H9 (cell line): Measurements from ENCODE around the gene PKD2L2. TPM values are rescaled to one million over a fixed set of nuclear protein-coding genes. Genes with fewer than 3 reads are reported as not detected.

ENCODE experiments used
- DNase-seq: peaks from one replicate; pipeline ENCODE4 v3.0.0-alpha.2; 2017
- H2AFZ ChIP-seq: one replicate; pipeline ENCODE4 v1.6.1; 2013; ENCODE audit warnings: mild to moderate bottlenecking, low read length, control low read depth, moderate library complexity
- H2AK5ac ChIP-seq: 2 replicates; pipeline ENCODE4 v1.6.1; 2013; ENCODE audit warnings: low read length, control low read depth, mixed read lengths; ENCODE audit not compliant: insufficient read length
- H2BK120ac ChIP-seq: one replicate; pipeline ENCODE4 v1.6.1; 2013; ENCODE audit warnings: low read depth, mild to moderate bottlenecking, low read length, control low read depth, inconsistent platforms; ENCODE audit not compliant: poor library complexity, severe bottlenecking
- H2BK12ac ChIP-seq: 2 replicates; pipeline ENCODE4 v1.6.1; 2013; ENCODE audit warnings: low read length, control low read depth, mixed read lengths, low read depth; ENCODE audit not compliant: insufficient read length
- H2BK15ac ChIP-seq: 2 replicates; pipeline ENCODE4 v1.6.1; 2013; ENCODE audit warnings: low read depth, low read length, control low read depth
- H2BK20ac ChIP-seq: one replicate; pipeline ENCODE4 v1.6.1; 2013; ENCODE audit warnings: low read depth, mild to moderate bottlenecking, low read length, control low read depth, inconsistent platforms; ENCODE audit not compliant: poor library complexity, severe bottlenecking
- H2BK5ac ChIP-seq: 2 replicates; pipeline ENCODE4 v1.6.1; 2013; ENCODE audit warnings: low read length, control low read depth, mixed read lengths; ENCODE audit not compliant: insufficient read length
- H3K14ac ChIP-seq: 2 replicates; pipeline ENCODE4 v1.6.1; 2013; ENCODE audit warnings: low read length, control low read depth; ENCODE audit not compliant: insufficient read depth
- H3K18ac ChIP-seq: 2 replicates; pipeline ENCODE4 v1.6.1; 2013; ENCODE audit warnings: low read depth, mild to moderate bottlenecking, mixed read lengths, low read length, control low read depth; ENCODE audit not compliant: insufficient read length
- H3K23ac ChIP-seq: 2 replicates; pipeline ENCODE4 v1.6.1; 2013; ENCODE audit warnings: low read length, control low read depth, mixed read lengths, low read depth; ENCODE audit not compliant: insufficient read length
- H3K23me2 ChIP-seq: 2 replicates; pipeline ENCODE4 v1.6.1; 2013; ENCODE audit warnings: low read depth, mild to moderate bottlenecking, mixed read lengths, low read length, control low read depth; ENCODE audit not compliant: insufficient read length, poor library complexity, severe bottlenecking
- H3K27ac ChIP-seq: 2 replicates; pipeline ENCODE4 v1.5.1; 2013; ENCODE audit warnings: low read length, control low read depth, mixed read lengths, low read depth; ENCODE audit not compliant: insufficient read length
- H3K27me3 ChIP-seq: 2 replicates; pipeline ENCODE4 v1.6.1; 2013; ENCODE audit warnings: low read length, control low read depth, inconsistent platforms; ENCODE audit not compliant: insufficient read depth
- H3K4ac ChIP-seq: 2 replicates; pipeline ENCODE4 v1.6.1; 2013; ENCODE audit warnings: low read depth, mild to moderate bottlenecking, control low read depth, inconsistent platforms, low read length, moderate library complexity
- H3K4me1 ChIP-seq: 2 replicates; pipeline ENCODE4 v1.6.1; 2013; ENCODE audit warnings: low read length, control low read depth, inconsistent platforms; ENCODE audit not compliant: insufficient read depth
- H3K4me2 ChIP-seq: 2 replicates; pipeline ENCODE4 v1.6.1; 2013; ENCODE audit warnings: low read length, control low read depth, mixed read lengths; ENCODE audit not compliant: insufficient read length, insufficient read depth
- H3K56ac ChIP-seq: 2 replicates; pipeline ENCODE4 v1.6.1; 2013; ENCODE audit warnings: low read depth, mild to moderate bottlenecking, mixed read lengths, low read length, control low read depth; ENCODE audit not compliant: insufficient read length
- H3K79me1 ChIP-seq: 2 replicates; pipeline ENCODE4 v1.6.1; 2013; ENCODE audit warnings: low read depth, mild to moderate bottlenecking, moderate library complexity, low read length, control low read depth, inconsistent platforms; ENCODE audit not compliant: insufficient read depth, poor library complexity, severe bottlenecking
- H3K79me2 ChIP-seq: 2 replicates; pipeline ENCODE4 v1.6.1; 2013; ENCODE audit warnings: low read length, control low read depth, inconsistent platforms; ENCODE audit not compliant: insufficient read depth
- H3K9ac ChIP-seq: 2 replicates; pipeline ENCODE4 v1.6.1; 2013; ENCODE audit warnings: low read length, control low read depth, mixed read lengths; ENCODE audit not compliant: insufficient read length; ENCODE audit errors: extremely low read depth
- H3K9me3 ChIP-seq: one replicate; pipeline ENCODE4 v1.6.1; 2013; ENCODE audit warnings: low read depth, low read length, inconsistent platforms; ENCODE audit not compliant: control insufficient read depth
- H3T11ph ChIP-seq: one replicate; pipeline ENCODE4 v1.6.1; 2013; ENCODE audit warnings: mild to moderate bottlenecking, low read length, control low read depth, inconsistent platforms
- H4K20me1 ChIP-seq: one replicate; pipeline ENCODE4 v1.6.1; 2013; ENCODE audit not compliant: control insufficient read depth, insufficient read length, insufficient read depth
- H4K5ac ChIP-seq: 2 replicates; pipeline ENCODE4 v1.6.1; 2013; ENCODE audit warnings: low read depth, mild to moderate bottlenecking, mixed read lengths, low read length, control low read depth; ENCODE audit not compliant: insufficient read length
- H4K8ac ChIP-seq: replicated peaks from 2 replicates; pipeline ENCODE4 v1.6.1; 2013; ENCODE audit warnings: low read length, control low read depth, mixed read lengths, low read depth; ENCODE audit not compliant: insufficient read length
- H4K91ac ChIP-seq: 2 replicates; pipeline ENCODE4 v1.6.1; 2013; ENCODE audit warnings: low read depth, mild to moderate bottlenecking, moderate library complexity, mixed read lengths, low read length, control low read depth; ENCODE audit not compliant: insufficient read length
- H3K27ac Mint-ChIP-seq, 3 experiments: 2 replicates in 2 of 3; 3 replicates in 1 of 3; pipeline ENCODE4 v1.8.0; 2020 to 2021; ENCODE audit warnings: mixed read lengths in 3 of 3, mild to moderate bottlenecking in 1 of 3, moderate library complexity in 1 of 3
- H3K27me3 Mint-ChIP-seq: 2 replicates; pipeline ENCODE4 v1.8.0; 2021; ENCODE audit warnings: low read depth, mild to moderate bottlenecking, moderate library complexity, mixed read lengths
- H3K36me3 Mint-ChIP-seq, 3 experiments: 2 replicates in 2 of 3; 3 replicates in 1 of 3; pipeline ENCODE4 v1.8.0; 2020 to 2021; ENCODE audit warnings: low read depth in 3 of 3, mixed read lengths in 3 of 3; ENCODE audit not compliant: insufficient read depth in 1 of 3
- H3K4me1 Mint-ChIP-seq, 2 experiments: 2 replicates each; pipeline ENCODE4 v1.8.0; 2020; ENCODE audit warnings: mixed read lengths in 2 of 2
- H3K4me3 Mint-ChIP-seq, 2 experiments: 2 replicates in 1 of 2; 3 replicates in 1 of 2; pipeline ENCODE4 v1.8.0; 2020 to 2021; ENCODE audit warnings: mild to moderate bottlenecking in 2 of 2, mixed read lengths in 2 of 2, moderate library complexity in 1 of 2
- H3K9me3 Mint-ChIP-seq, 2 experiments: 2 replicates in 1 of 2; 3 replicates in 1 of 2; pipeline ENCODE4 v1.8.0; 2020; ENCODE audit warnings: mild to moderate bottlenecking in 2 of 2, mixed read lengths in 2 of 2, moderate library complexity in 1 of 2
- CTCF ChIP-seq: fragments of 200-600 bp; sonication (generic); conservative IDR thresholded peaks from 3 replicates; pipeline ENCODE4 v1.8.0; 2021; ENCODE audit warnings: antibody characterized with exemption, mild to moderate bottlenecking
- WGBS: extraction: QIAGEN DNeasy Blood & Tissue Kit; methylation state at CpG from one replicate; pipeline ENCODE4 v1.1.7; 2013; ENCODE audit warnings: missing lambda C conversion rate, low lambda C conversion rate, mixed read lengths; ENCODE audit not compliant: insufficient read length; ENCODE audit errors: extremely low coverage; 5-methylcytosine and 5-hydroxymethylcytosine counted together
- total RNA-seq: library from RNA; stranded (reverse); gene quantifications from 2 replicates; pipeline ENCODE4 v1.2.1, GENCODE V29; 2021

The PKD2L2 gene
- total RNA-seq, 1 experiment from 2014 or later: not detected

- Histone ChIP-seq H3K14ac (no peak overlapping the region), H3T11ph (no peak overlapping the region), H3K79me2 (no peaks in the 10 kb centered on the region), H2BK12ac (no peak overlapping the region), H2AFZ (no peak overlapping the region), H2BK5ac (no peak overlapping the region), H3K4me2 (no peak overlapping the region), H3K4me1 (no peaks in the 10 kb centered on the region), H3K9me3 (no peaks in the 10 kb centered on the region), H2BK120ac (no peak overlapping the region), H2AK5ac (no peak overlapping the region), H3K9ac (no peak overlapping the region), H3K4ac (no peak overlapping the region), H4K20me1 (no peaks in the 10 kb centered on the region), H4K8ac (no peak overlapping the region), H3K56ac (no peak overlapping the region), H3K79me1 (no peaks in the 10 kb centered on the region), H2BK20ac (no peak overlapping the region), H4K5ac (no peak overlapping the region), H2BK15ac (no peak overlapping the region), H3K23ac (no peak overlapping the region), H3K27ac (no peak overlapping the region), H3K23me2 (no peaks in the 10 kb centered on the region), H4K91ac (no peak overlapping the region), H3K18ac (no peak overlapping the region), H3K27me3 (no peaks in the 10 kb centered on the region)
- no peak for TF ChIP-seq CTCF
- H3K36me3 Mint-ChIP-seq: peaks cover 10 to 32% (median 30%) of the 10 kb centered on the region in 3 experiments; a peak in 6 of 7 replicates
- H3K9me3 Mint-ChIP-seq: no peaks in the 10 kb centered on the region
- no peaks in the 10 kb centered on the region for H3K4me1 Mint-ChIP-seq
- H3K4me3 Mint-ChIP-seq: no peak overlapping the region
- DNase-seq: no peak
- no CpG with 5 or more reads among the region's 3 CpGs for WGBS
- H3K27me3 Mint-ChIP-seq: no peaks in the 10 kb centered on the region
- H3K27ac Mint-ChIP-seq: no peak overlapping the region
Observed at GRCh38 chr5:137935694-137936093, 46.4 kb downstream of the PKD2L2 start.
